OCI-LY1 (cell line): ENCODE results near the gene CCL8.

ENCODE experiments used
- H2AFZ ChIP-seq: fragments of 200-600 bp; sonication (generic), shearing (Covaris generic); 2 replicates; pipeline ENCODE4 v1.6.0; 2014; ENCODE audit warnings: antibody characterized with exemption, mild to moderate bottlenecking, low read length
- H3F3A ChIP-seq: fragments of 200-600 bp; sonication (generic), shearing (Covaris generic); 2 replicates; pipeline ENCODE4 v1.6.0; 2014; ENCODE audit warnings: mild to moderate bottlenecking, antibody characterized with exemption, low read length, moderate library complexity; ENCODE audit not compliant: insufficient read depth
- H3K27ac ChIP-seq: fragments of 200-600 bp; sonication (generic); 2 replicates; pipeline ENCODE4 v1.5.1; 2014; ENCODE audit warnings: low read length, mixed run types, mild to moderate bottlenecking, low read depth; ENCODE audit not compliant: poor library complexity, severe bottlenecking
- H3K27me3 ChIP-seq: fragments of 200-600 bp; sonication (generic); 2 replicates; pipeline ENCODE4 v1.6.0; 2014; ENCODE audit warnings: antibody characterized with exemption, mild to moderate bottlenecking, low read length, moderate library complexity; ENCODE audit not compliant: insufficient read depth
- H3K36me3 ChIP-seq: fragments of 200-600 bp; sonication (generic); 2 replicates; pipeline ENCODE4 v1.6.1; 2014; ENCODE audit warnings: mild to moderate bottlenecking, antibody characterized with exemption, low read length, moderate library complexity, mixed read lengths; ENCODE audit not compliant: insufficient read depth
- H3K4me1 ChIP-seq: fragments of 200-600 bp; sonication (generic); 2 replicates; pipeline ENCODE4 v1.5.1; 2014; ENCODE audit warnings: mild to moderate bottlenecking, low read length, moderate library complexity; ENCODE audit not compliant: insufficient read depth, severe bottlenecking
- H3K4me2 ChIP-seq: fragments of 200-600 bp; sonication (generic), shearing (Covaris generic); 2 replicates; pipeline ENCODE4 v1.6.1; 2014; ENCODE audit warnings: low read length
- H3K4me3 ChIP-seq: fragments of 200-600 bp; sonication (generic); 2 replicates; pipeline ENCODE4 v1.5.1; 2014; ENCODE audit warnings: low read length, low read depth, mild to moderate bottlenecking, mixed read lengths; ENCODE audit not compliant: poor library complexity, severe bottlenecking
- H3K79me2 ChIP-seq: fragments of 200-600 bp; shearing (Covaris generic); 2 replicates; pipeline ENCODE4 v1.6.1; 2016; ENCODE audit warnings: mixed run types, low read length, mixed read lengths; ENCODE audit not compliant: insufficient read depth
- H3K9ac ChIP-seq: fragments of 200-600 bp; sonication (generic), shearing (Covaris generic); 2 replicates; pipeline ENCODE4 v1.6.1; 2014; ENCODE audit warnings: mild to moderate bottlenecking, low read length, mixed read lengths
- H3K9me2 ChIP-seq: fragments of 200-600 bp; sonication (generic), shearing (Covaris generic); 2 replicates; pipeline ENCODE4 v1.6.1; 2014; ENCODE audit warnings: low read depth, mild to moderate bottlenecking, low read length, mixed read lengths
- H3K9me3 ChIP-seq: fragments of 200-600 bp; shearing (Covaris generic); 2 replicates; pipeline ENCODE4 v1.6.1; 2014; ENCODE audit warnings: low read length, mixed read lengths
- H4K20me1 ChIP-seq: fragments of 200-600 bp; sonication (generic), shearing (Covaris generic); 2 replicates; pipeline ENCODE4 v1.6.0; 2016; ENCODE audit warnings: mild to moderate bottlenecking, low read length; ENCODE audit not compliant: insufficient read depth
- CTCF ChIP-seq: fragments of 200-600 bp; sonication (generic), shearing (Covaris generic); IDR thresholded peaks from 2 replicates; pipeline ENCODE4 v1.5.1; 2017; ENCODE audit warnings: mild to moderate bottlenecking, antibody characterized with exemption, low read length, moderate library complexity, mixed read lengths
- EZH2 ChIP-seq: fragments of 200-600 bp; sonication (generic), shearing (Covaris generic); IDR thresholded peaks from 2 replicates; pipeline ENCODE4 v1.8.0; 2017; ENCODE audit warnings: borderline replicate concordance, mixed run types, mild to moderate bottlenecking, antibody characterized with exemption, low read length, moderate library complexity, mixed read lengths

Gene CCL8

GRCh38 chr17:34305606-34306005 is 13.6 kb upstream of the CCL8 start:
- no peaks in the 10 kb centered on the region for H3K9me3 ChIP-seq
- no peaks in the 10 kb centered on the region for H3K4me1 ChIP-seq
- H3F3A ChIP-seq = no peaks in the 10 kb centered on the region
- H4K20me1 ChIP-seq = no peaks in the 10 kb centered on the region
- no peak overlapping the region for H3K4me2 ChIP-seq
- no peak for TF ChIP-seq CTCF
- no peak for TF ChIP-seq EZH2
- no peak overlapping the region for H3K4me3 ChIP-seq
- H3K27ac ChIP-seq = no peak overlapping the region
- H2AFZ ChIP-seq = no peak overlapping the region
- no peaks in the 10 kb centered on the region for H3K36me3 ChIP-seq
- no peak overlapping the region for H3K9ac ChIP-seq
- H3K9me2 ChIP-seq = no peaks in the 10 kb centered on the region
- H3K27me3 ChIP-seq = no peaks in the 10 kb centered on the region
- H3K79me2 ChIP-seq = no peaks in the 10 kb centered on the region

GRCh38 chr17:34306466-34306865 is 12.8 kb upstream of the CCL8 start:
- Histone ChIP-seq H3K4me1 (no peaks in the 10 kb centered on the region), H4K20me1 (no peaks in the 10 kb centered on the region), H3K9ac (no peak overlapping the region), H3F3A (no peaks in the 10 kb centered on the region), H3K4me2 (no peak overlapping the region), H3K27ac (no peak overlapping the region), H3K9me3 (no peaks in the 10 kb centered on the region), H3K9me2 (no peaks in the 10 kb centered on the region), H2AFZ (no peak overlapping the region), H3K36me3 (no peaks in the 10 kb centered on the region), H3K27me3 (no peaks in the 10 kb centered on the region), H3K4me3 (no peak overlapping the region), H3K79me2 (no peaks in the 10 kb centered on the region)
- TF ChIP-seq EZH2 = no peak
- TF ChIP-seq CTCF = no peak

GRCh38 chr17:34307110-34307509 is 12.1 kb upstream of the CCL8 start:
- H3K9me3 ChIP-seq = no peaks in the 10 kb centered on the region
- H3K79me2 ChIP-seq = no peaks in the 10 kb centered on the region
- H3K9me2 ChIP-seq = no peaks in the 10 kb centered on the region
- no peak overlapping the region for H3K27ac ChIP-seq
- H3K4me3 ChIP-seq = no peak overlapping the region
- no peak overlapping the region for H3K9ac ChIP-seq
- H3K27me3 ChIP-seq = no peaks in the 10 kb centered on the region
- H3K4me2 ChIP-seq = no peak overlapping the region
- H3K36me3 ChIP-seq = no peaks in the 10 kb centered on the region
- H3K4me1 ChIP-seq = no peaks in the 10 kb centered on the region
- no peak for TF ChIP-seq CTCF
- TF ChIP-seq EZH2 = no peak
- no peaks in the 10 kb centered on the region for H4K20me1 ChIP-seq
- no peak overlapping the region for H2AFZ ChIP-seq
- H3F3A ChIP-seq = no peaks in the 10 kb centered on the region
